GM19455 (cell line): ENCODE results near the gene ZC3H12D.
"Not testable (repeated sequence)": the region's sequence is repeated elsewhere in the genome, so short reads cannot be mapped to it uniquely, and the experiment has no call there.

Source experiments
- ATAC-seq: cut with Tn5 transposase; IDR thresholded peaks from one replicate; pipeline ENCODE4 v1.9.1; 2021; ENCODE audit not compliant: unreplicated experiment

ZC3H12D gene

DNA sequence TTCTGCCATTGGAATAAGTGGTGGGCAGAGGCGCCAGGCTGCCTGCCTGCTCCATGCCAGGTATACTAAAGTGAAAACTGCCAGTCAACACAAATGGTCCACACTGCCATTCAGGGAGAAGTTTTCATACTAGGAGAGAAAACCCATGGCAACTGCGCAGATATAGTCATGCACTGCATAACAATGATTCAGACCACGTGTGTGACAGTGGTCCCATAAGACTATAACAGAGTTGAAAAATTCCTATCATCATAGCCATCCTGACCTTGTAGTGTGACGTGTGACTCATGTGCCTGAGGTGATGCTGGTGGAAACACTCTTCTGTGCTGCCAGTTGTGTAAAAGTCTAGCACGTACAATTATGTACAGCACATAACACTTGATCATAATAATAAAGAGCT is 25.1 kb downstream of the ZC3H12D start:
- ATAC-seq: no peak

DNA sequence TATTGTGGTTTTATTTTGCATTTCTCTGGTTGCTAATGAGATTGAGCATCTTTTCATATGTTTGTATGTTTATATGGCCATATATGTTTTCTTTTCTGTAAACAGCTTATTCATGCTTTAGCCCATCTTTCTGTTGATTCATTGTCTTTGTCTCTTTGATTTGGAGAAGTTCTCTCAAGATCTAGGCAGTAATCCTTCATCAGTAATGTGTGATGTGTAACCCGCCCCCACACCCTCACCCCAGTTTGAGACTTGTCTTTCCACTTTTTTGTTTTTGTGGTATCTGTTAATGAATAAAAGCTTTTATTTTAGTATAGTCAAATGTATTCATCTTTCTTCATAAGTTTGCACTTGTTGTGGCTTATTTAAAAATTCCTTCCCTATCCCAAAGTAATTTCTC is 26.0 kb downstream of the ZC3H12D start:
- no peak for ATAC-seq

DNA sequence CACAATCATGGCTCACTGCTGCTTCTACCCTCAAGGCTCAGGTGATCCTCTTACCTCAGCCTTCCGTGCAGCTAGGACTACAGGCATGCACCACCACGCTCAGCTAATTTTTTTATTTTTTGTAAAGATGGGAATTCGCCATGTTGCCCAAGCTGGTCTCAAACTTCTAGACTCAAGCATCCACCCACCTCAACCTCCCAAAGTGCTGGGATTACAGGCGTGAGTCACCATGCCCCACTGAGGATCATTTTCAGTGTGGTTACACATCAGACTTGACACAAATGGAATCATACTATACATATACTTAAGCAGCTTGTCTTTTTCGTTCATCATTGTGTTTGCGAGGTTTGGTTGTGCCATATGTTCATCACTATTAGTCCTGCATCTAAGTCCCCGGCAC is 26.6 kb downstream of the ZC3H12D start:
- ATAC-seq: no peak

DNA sequence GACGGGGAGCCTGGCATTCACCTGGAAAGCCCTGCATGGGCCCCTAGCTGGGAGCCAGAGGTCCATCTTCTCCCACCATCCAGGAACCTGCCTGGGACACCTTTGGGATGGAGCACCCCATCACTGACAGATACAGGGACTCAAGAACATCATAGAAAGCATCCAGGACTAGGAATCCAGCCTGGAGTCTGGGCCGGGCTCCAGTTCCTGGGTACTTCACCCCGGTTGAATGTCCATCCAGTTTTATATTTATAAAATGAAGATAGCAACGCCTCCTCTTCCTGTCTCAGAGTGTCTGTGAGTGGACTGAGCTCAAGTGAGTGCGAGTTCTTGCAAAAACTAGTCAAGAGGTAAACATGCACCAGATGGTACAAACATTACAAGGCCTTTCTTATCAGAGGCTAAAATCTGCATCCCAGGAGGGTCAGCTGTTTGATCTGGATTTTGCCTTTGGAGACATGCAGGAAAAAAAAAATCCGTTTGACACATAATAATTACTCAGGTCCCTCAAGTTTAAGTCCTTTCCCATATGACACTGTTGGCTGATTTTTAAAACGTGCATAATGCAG is 27.4 kb downstream of the ZC3H12D start:
- ATAC-seq: no peak

DNA sequence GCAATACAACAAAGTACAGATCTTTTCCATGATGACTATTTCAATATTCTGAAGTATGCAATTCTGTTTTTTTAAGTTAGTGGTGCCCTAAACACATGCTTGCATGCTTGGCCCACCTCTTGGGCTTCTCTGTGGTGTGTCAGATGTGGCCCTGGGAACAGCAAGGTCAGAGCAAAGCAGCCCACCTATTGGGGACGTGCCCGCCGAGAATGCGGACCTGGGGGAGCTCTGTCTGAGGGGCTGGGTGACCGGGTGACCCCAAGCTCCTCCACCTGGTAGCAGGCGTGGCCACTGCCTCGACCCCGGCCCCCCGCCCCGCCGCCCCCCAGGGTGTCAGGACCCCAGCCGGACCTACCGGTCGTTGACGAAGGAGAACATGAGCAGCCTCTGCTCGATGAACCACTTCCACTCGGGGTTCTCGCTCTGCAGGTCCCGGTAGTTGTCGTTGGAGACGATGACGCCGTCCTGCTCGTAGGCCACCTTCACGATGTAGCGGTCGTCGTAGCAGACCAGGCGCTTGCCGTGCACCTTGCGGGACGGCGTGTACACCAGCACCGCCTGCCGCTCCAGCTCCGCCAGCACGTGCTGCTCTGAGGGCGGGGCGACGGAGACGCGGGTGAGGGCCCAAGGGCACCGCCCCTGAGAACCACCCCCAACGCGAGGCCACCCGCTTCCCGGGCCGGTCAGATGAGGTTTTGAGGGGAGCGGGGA is 28.3 kb downstream of the ZC3H12D start:
- ATAC-seq: no peak

DNA sequence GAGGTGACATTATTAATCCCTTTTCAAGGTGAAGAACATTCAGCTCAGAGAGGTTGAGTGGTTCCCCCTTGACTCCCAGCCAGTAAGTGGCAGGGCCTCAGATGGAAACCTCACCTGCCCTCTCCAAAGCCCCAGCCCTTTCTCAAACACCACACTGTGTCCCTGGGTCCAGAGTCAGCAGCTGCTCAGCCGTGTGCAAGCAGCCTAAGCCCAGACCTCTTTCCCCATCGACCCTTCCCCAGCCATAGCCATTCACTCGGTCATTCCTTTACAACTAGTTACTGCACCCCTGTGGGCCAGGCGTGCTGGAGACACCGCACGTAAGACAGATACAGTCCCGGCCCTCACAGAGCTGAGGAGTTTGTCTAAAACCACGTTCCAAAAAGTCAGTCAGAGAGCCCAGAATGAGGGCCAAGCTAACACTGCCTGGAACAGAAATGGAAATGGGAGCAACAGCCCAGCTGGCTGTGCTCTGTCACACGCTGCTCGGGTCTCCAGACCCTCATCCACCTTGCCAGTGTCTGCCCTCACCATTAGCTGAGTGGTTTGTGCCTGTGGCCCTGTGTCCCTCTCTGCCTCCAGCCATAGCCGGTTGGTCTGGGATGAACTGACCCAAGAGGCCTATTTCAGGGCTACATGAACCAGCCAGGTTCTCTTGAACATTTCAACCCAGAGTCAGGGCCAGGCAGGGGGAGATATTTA is 29.6 kb downstream of the ZC3H12D start:
- ATAC-seq: no peak

DNA sequence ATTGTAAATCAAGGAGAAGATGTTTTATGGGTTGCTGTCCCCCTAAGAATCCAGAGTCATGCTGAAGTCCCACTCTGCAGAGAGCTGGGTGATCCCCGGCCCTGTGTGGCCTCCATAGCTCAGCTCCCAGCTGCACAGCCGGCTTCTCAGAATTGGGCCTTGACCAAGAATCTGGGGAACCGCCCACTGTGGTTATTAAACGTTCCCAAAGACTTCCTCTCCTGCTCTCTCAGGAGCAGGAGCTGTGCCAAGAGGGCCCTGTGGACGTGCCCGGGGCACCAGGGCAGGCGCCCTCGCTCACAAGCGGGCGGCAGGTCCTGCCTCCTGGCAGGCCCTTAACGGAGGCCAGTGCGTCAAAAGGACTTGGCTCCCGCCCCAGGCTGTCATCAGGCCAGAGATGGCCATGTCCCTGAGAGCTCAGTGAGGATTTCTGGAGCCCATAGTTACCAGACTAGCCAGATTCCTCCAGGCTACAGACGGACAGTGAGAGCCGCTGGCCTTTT is 30.4 kb downstream of the ZC3H12D start:
- ATAC-seq: no peak

DNA sequence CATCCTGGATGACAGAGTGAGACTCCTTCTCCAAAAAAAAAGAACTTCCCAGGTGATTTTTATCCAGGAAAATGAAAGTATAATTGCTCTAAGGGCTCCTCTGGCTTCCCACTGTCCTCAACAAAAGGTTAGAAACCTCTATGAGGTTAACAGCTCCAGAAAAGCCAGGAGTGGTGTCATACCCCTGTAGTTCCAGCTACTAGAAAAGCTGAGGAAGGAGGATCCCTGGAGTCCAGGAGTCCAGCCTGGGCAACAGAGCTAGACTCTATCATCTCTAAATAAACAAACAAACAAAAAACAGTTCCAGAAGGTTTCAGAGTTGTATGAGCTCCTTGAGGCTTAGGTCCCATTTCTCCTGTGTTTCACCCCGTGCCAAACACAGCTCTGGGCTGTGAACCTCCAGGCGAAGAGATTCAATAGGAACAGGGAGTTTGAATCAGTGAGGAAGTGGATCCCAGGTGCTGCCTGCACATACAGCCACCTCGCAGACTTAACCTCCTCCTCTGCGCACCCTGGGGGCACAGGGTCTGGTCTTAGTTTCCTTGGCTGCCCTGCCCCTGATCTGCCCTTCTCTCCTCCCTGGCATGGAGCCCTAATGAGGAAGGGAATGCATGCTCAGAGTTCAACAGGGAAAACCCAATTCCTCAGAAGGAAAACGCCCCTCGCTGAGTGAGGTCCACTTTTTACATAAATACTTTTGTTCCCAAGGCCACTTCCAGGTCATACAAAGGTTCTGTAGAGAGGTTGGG is 31.0 kb downstream of the ZC3H12D start:
- ATAC-seq: no peak

DNA sequence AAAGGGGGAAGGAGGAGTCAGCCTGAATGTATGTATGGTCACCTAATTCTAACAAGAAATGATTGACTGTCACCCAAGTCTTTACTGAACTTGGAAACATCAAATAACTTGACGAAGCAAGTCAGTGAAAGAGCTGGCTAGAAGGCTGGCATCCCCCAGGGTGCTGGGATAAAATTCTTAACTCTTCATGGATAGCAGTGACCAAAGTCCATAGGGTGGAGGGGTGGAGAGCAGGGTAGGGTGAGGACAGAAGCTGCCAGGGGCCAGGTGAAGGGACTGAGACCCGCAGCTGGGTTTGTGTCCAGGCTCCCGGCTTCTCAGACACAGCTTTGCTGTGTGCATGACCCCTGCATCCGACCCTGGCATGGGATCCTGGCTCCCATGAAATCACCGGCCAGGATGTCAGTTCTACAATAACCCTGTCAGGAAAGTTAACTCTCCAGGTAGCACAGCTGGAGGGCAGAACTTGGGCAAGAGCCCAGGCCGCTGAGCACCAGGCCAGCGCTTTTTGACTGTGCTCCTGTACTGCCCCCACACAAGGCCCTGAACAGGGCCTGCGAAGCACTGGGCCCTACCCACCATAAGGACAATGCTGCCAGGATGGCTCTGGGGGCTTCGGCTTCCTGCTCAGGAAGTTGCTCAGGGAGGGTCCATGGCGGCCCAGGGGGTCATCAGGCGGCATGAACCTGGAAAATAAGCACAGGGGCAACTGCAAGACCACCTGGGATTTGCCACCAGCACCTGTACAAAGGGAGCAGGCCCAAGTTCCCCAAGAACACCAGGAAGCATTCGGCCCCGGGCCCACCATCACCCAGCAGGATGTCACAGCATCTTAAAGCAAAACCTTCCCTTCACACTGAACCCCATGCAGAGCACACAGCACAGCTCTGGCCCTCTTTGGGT is 32.5 kb downstream of the ZC3H12D start:
- no peak for ATAC-seq

DNA sequence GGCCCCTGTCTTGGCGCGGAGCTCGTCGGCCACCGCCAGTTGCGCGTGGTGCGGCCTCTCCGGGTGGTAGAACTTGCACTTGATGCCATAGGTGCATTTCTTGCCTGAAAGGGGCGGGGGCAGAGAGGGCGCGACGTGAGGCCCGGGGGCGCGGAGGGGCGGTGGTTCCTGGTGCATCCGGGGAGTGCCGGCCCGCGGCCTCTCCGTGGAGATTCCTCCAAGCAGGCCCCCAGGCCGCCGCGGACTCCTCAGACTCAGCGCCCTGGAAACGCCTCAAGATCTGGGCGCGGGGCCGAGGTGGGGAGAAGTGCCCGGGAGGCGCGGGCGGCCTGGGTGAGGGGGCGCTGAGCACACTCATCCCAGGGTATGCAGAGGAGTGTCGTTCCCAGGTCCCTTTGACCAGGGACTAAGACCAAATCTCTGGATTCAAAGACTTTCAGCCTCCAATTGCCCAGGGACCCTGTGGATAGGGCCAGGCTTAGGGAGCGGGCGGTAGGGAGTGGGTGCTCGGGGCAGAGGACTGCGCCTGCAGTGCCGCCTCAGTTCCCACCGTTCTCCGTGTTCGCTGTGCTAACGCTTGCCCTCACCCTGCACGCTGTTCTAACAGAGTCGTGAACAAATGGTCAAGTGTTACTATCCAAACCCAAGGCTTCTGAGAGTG is 33.3 kb downstream of the ZC3H12D start:
- ATAC-seq: no peak

DNA sequence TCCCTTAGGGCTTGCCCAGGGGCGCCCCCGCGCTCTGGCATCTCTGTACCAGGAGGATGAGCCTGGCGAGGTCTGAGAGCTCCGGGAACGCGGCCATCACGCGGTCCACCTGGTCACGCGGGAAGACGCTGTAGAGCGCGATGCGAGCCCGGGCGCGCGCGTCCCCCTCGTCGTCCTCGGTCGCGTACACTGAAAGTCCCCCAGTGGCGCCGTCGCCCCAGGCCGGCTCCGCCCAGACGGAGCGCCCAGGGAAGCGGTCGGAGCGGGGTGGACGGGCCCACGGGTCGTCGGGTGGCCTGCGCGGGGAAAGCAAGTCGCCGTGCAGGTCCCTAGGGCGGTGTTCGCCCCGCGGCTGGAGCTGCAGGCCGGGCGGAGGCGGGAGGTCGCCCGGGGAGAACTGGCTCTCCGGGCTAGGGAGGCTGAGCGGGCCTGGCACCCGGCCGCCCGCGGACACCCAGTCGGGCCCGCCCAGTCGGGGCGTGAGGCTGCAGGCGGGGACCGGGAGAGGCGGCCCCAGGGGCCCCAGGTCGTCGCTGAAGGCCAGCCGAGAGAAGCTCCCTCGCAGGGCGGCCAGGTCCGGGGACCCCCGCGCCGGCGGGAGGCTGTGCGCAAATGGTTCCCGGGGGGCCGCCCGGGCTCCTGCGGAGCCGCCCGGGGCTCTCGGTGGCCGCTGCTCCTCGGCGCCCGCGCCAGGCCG is 34.0 kb downstream of the ZC3H12D start:
- no peak for ATAC-seq

DNA sequence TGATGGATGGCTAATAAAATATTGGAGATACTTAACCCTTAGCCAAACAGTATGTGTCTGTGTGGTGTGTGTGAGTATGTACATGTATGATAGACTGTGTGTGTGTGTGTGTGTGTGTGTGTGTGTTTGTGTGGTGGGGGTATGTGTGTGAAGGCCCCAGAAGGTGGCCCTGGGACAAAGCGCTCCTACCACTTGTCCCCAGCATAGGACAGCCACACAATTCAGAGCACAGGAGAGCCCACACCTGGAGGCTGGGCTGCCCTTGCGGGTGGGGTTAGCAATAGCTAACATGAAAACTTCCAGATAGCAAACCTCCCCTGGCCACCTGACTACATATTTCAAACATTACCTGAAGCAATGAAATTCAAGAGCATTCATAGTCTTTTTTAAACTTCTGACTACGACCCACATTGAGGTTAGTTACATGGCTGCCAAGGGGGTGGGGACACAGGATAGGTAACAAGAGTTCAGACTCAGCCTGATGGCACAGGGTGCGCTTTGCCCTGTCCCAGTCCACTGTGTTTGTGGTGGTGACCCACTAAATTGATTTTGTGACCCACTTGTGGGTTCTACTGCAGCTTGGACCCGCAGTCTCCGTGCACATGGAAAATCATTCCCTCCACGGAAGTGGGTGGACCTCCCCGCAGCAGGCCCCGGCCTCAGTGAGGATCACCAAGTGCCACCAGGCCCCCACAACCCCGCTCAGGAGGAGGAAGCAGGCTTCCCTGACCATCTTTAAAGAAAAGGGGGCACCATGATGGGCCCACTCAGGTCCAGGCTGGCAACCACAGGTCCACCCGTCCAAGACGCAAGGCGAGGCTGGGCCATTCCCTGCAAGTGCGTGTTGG is 34.8 kb downstream of the ZC3H12D start:
- ATAC-seq: no peak

DNA sequence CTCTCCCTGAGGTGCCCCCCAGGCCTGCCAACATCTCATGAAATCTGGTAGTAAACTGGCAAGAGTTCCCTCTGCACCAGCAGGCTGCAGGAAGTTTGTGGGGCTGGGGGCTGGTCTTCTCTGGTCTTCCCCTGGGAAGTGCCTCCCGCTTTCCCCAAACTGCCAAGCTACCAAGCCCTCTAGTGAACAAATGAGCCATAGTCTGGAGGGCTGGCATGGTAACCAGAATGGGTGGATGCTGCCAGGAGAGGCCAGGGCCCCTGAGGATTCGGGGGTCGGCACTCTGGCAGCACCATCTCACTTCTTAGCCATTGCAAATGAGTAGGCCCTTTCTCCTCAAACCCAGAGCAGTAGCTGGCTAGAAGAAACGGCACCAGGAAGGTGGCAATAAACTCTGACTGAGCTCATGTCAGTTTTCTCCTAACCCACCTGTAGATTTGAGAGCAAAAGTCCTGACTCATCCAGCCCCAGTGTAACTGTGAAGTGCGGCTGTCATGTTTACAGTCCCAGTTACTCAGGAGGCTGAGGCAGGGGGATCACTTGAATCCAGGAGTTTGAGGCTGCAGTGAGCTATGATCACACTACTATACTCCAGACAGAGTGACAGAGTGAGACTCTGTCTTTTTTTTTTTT is 35.9 kb downstream of the ZC3H12D start:
- no peak for ATAC-seq

DNA sequence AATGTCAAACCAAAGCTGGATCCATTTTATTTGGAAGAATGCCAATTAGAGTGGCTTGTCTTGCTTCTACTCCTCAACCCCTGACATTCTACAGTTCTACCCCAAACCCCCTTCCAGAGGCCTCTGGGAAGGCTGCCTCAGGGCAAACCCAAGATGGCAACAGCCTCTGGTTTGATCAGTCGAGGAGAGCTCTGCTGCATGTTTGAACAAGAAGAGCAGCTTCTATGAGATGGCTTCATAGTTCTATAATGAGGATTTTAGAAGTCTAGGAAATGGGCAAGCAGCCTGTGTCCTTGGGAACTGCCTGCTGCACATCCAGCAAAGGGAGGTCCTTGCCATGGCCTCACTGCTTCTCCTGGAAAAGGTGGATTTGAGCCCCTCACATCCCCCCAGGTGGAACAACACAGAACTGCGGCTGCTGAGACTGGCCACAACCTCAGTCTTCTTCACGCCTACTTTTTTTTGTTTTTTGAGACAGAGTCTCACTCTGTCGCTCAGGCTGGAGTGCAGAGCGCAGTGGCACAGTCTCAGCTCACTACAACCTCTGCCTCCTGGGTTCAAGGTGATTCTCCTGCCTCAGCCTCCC is 37.9 kb downstream of the ZC3H12D start:
- ATAC-seq: no peak

DNA sequence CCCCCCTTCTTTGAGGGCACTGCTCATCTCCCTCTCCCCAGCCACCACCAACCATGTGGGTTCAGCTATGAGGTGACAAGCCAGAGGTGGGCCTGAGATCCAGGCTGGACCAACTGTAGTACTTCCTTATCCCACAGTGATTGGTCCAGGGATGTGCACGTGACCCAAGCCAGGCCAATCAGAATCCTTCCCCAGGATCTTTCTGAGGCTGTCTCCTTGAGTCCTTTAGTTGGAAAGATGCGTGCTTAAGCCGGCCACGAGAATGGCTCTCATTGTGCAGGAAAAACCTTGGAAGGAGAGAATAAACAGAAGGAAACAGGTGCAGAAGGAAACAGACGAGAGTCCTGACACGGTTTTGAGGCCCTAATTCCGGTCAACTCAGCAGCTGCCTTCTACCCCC is 39.2 kb downstream of the ZC3H12D start:
- ATAC-seq: no peak

DNA sequence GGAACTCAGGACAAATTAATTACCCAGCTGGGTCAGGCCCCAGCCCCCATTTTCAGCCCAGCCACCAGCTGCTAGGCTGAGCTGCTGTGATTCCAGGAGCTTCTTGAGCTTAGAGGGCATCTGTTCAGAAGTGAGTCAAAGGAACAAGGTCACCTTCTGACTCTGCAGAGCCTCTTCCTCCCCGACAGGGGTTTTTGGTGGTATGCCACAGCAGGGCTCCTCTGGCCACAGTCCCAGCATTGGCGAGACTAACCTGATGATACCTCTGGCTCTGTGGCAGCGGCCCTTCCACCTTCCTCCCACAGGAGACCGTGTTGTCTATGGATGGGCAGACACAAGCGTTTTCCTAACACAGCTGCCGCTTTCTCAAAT is 39.7 kb downstream of the ZC3H12D start:
- ATAC-seq: no peak

DNA sequence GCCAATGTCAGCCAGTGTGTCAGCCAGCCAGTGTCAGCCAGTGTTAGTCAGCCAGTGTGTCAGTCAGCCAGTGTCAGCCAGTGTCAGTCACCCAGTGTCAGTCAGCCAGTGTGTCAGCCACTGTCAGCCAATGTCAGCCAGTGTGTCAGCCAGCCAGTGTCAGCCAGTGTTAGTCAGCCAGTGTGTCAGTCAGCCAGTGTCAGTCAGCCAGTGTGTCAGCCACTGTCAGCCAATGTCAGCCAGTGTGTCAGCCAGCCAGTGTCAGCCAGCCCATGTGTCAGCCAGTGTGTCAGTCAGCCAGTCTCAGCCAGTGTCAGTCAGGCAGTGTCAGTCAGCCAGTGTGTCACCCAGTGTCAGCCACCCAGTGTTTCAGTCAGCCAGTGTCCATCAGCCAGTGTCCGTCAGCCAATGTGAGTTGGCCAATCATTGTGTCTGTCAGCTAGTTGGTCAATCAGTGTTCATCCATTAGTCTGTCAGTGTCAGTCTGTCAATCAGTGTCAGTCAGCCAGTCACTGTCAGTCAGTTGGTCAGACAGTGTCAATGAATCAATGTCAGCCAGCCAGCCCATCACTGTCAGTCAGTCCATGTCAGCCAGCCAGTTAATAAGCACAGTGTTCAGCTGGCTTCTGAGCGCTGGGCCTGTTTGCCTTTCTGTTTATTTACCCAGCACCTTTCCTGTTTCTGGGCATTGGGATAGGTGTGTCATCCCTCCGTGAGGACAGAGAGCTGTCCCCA is 40.3 kb downstream of the ZC3H12D start:
- ATAC-seq: not testable (repeated sequence)
